ACHN (cell line): ENCODE measurements around the gene FANCE.

Source experiments
- DNase-seq: peaks from one replicate; pipeline ENCODE4 v3.0.0-alpha.2; 2015
- in situ Hi-C: cut with HindIII; loops from 2 replicates; pipeline ENCODE4 v1.10.0; 2017; ENCODE audit warnings: low sequenced_read_pairs, low pct_ligation_motif_present, low pct_unique_long_range_greater_than_20kb

Gene FANCE

GRCh38 chr6:35490821-35491557, 38.9 kb downstream of the FANCE start:
- in situ Hi-C loops, result no loop called here
- no peak for DNase-seq

- in situ Hi-C loops, result no loop called here
- no peak for DNase-seq
These were observed 39.6 kb downstream of the FANCE start for GRCh38 chr6:35491558-35492257.

GRCh38 chr6:35492258-35492973, 40.3 kb downstream of the FANCE start:
- DNase-seq, result no peak
- in situ Hi-C loops, result no loop called here

- no peak for DNase-seq
- in situ Hi-C loops, result no loop called here
These were observed 40.8 kb downstream of the FANCE start for GRCh38 chr6:35492974-35493284.

- in situ Hi-C loops, result no loop called here
- DNase-seq, result no peak
These were observed 41.3 kb downstream of the FANCE start for GRCh38 chr6:35493307-35493983.

GRCh38 chr6:35494161-35494563, 42.0 kb downstream of the FANCE start:
- DNase-seq, result no peak
- in situ Hi-C loops, result no loop called here

GRCh38 chr6:35495258-35496035, 43.3 kb downstream of the FANCE start:
- in situ Hi-C loops, result no loop called here
- DNase-seq, result no peak

- DNase-seq, result peak; percentile 35
- in situ Hi-C loops, result no loop called here
These were observed 44.1 kb downstream of the FANCE start for GRCh38 chr6:35496036-35496840.

GRCh38 chr6:35496841-35497570, 44.9 kb downstream of the FANCE start, which contains the start of gene TEAD3:
Gene TEAD3, minus strand, starts transcription at chr6:35497079.
- DNase-seq, result peak; percentile 54
- in situ Hi-C loops, result no loop called here

- in situ Hi-C loops, result no loop called here
- DNase-seq, result peak; percentile 17
These were observed 45.7 kb downstream of the FANCE start for GRCh38 chr6:35497571-35498421.

GRCh38 chr6:35498422-35499067, 46.4 kb downstream of the FANCE start:
- no peak for DNase-seq
- in situ Hi-C loops, result no loop called here

- in situ Hi-C loops, result no loop called here
- no peak for DNase-seq
These were observed 47.2 kb downstream of the FANCE start for GRCh38 chr6:35499372-35499771.

GRCh38 chr6:35500782-35501181, 48.6 kb downstream of the FANCE start:
- DNase-seq, result no peak
- in situ Hi-C loops, result no loop called here

GRCh38 chr6:35501784-35502183, 49.6 kb downstream of the FANCE start:
- DNase-seq, result no peak
- in situ Hi-C loops, result no loop called here

GRCh38 chr6:35503534-35503933, 51.4 kb downstream of the FANCE start:
- in situ Hi-C loops, result no loop called here
- no peak for DNase-seq

- no peak for DNase-seq
- in situ Hi-C loops, result no loop called here
These were observed 53.9 kb downstream of the FANCE start for GRCh38 chr6:35505999-35506412.
